K562 (cell line): ENCODE data around the gene SLC5A10. TPM values are rescaled to one million over a fixed set of nuclear protein-coding genes. Genes with fewer than 3 reads are reported as not detected.

ENCODE experiments used
- ATAC-seq: fragments of 200-7000 bp; cut with Tn5 transposase; 3 replicates; pipeline ENCODE4 v1.9.1; 2020; ENCODE audit warnings: moderate library complexity
- BruUV-seq: library from RNA; stranded (reverse); fragments of 400-500 nt; replicated peaks from 2 replicates; lab custom pipeline; 2021; lab: Mats Ljungman, UMichigan
- CTCF ChIA-PET: fragments of 300-600 bp; formaldehyde crosslinking; extraction: SDS; loops from one replicate; lab custom pipeline; 2021; ENCODE audit warnings: low intra/inter-chr PET ratio; lab: Yijun Ruan, JAX
- POLR2A ChIA-PET: fragments of 300-600, 350-650 bp; sonication (Branson Sonifier 250); formaldehyde crosslinking; extraction: SDS; loops from one replicate; lab custom pipeline; 2021; ENCODE audit warnings: antibody characterized with exemption, inconsistent platforms; lab: Yijun Ruan, JAX
- DNase-seq, 4 experiments: peaks; one replicate each; pipeline versions ENCODE4 v3.0.0 to v3.0.0-alpha.2; 2011 to 2018; ENCODE audit warnings: low spot score in 3 of 4, mixed read lengths in 3 of 4; ENCODE audit errors: extremely low read depth in 1 of 4
- FAIRE-seq: peaks from 2 replicates; lab custom pipeline; 2011; peaks lifted over from hg19 to GRCh38; lab: Jason Lieb, UNC
- H2AFZ ChIP-seq: 2 replicates; pipeline ENCODE4 v1.6.0; 2011; ENCODE audit warnings: low read depth, low read length, control low read depth, inconsistent platforms
- H3K27ac ChIP-seq: fragments of 200-600 bp; 3 replicates; pipeline ENCODE4 v1.8.0; 2011; ENCODE audit warnings: low read depth, mild to moderate bottlenecking, control low read depth, inconsistent platforms, low read length, moderate library complexity, mixed read lengths; ENCODE audit errors: extremely low read depth
- H3K27me3 ChIP-seq, 2 experiments: fragments of 300-600 bp in 1 of 2; 2 replicates in 1 of 2; 3 replicates in 1 of 2; pipeline versions ENCODE4 v1.6.0 to v1.8.0; 2011; ENCODE audit warnings: inconsistent platforms in 2 of 2, low read length in 2 of 2, mild to moderate bottlenecking in 1 of 2, mixed read lengths in 1 of 2, moderate library complexity in 1 of 2; ENCODE audit not compliant: control insufficient read depth in 2 of 2, insufficient read depth in 2 of 2
- H3K36me3 ChIP-seq: fragments of 300-600 bp; 3 replicates; pipeline ENCODE4 v1.8.0; 2011; ENCODE audit warnings: mild to moderate bottlenecking, low read length, inconsistent platforms; ENCODE audit not compliant: control insufficient read depth, insufficient read depth
- H3K4me1 ChIP-seq, 2 experiments: fragments of 200-600 bp in 1 of 2; replicated peaks in 1 of 2; 2 replicates in 1 of 2; 3 replicates in 1 of 2; pipeline versions ENCODE4 v1.5.1 to v1.8.0; 2011; ENCODE audit warnings: inconsistent platforms in 2 of 2, low read length in 2 of 2, mild to moderate bottlenecking in 1 of 2, mixed read lengths in 1 of 2, moderate library complexity in 1 of 2; ENCODE audit not compliant: control insufficient read depth in 2 of 2, insufficient read depth in 2 of 2
- H3K4me2 ChIP-seq: 2 replicates; pipeline ENCODE4 v1.6.1; 2011; ENCODE audit warnings: low read length, control low read depth, inconsistent platforms, mixed read lengths; ENCODE audit not compliant: insufficient read depth
- H3K4me3 ChIP-seq: fragments of 200-600 bp; sonication (generic), shearing (Covaris generic); 2 replicates; pipeline ENCODE4 v1.5.1; 2016; ENCODE audit warnings: control low read depth, inconsistent platforms
- H3K79me2 ChIP-seq: fragments of 200-600 bp; 3 replicates; pipeline ENCODE4 v1.8.0; 2011; ENCODE audit warnings: low read length, inconsistent platforms; ENCODE audit not compliant: control insufficient read depth, insufficient read depth
- H3K9ac ChIP-seq, 2 experiments: 2 replicates each; pipeline versions ENCODE4 v1.6.0 to v1.6.1; 2011; ENCODE audit warnings: low read depth in 2 of 2, low read length in 2 of 2, control low read depth in 1 of 2, inconsistent platforms in 1 of 2, mild to moderate bottlenecking in 1 of 2, mixed read lengths in 1 of 2; ENCODE audit not compliant: insufficient read depth in 1 of 2
- H3K9me1 ChIP-seq: one replicate; pipeline ENCODE4 v1.6.0; 2011; ENCODE audit warnings: inconsistent platforms, mild to moderate bottlenecking, low read length, moderate library complexity; ENCODE audit not compliant: control insufficient read depth, insufficient read depth
- H3K9me3 ChIP-seq: replicated peaks from 2 replicates; pipeline ENCODE4 v1.5.1; 2011; ENCODE audit warnings: low read depth, low read length, inconsistent platforms; ENCODE audit not compliant: control insufficient read depth, insufficient read depth
- H4K20me1 ChIP-seq: replicated peaks from 2 replicates; pipeline ENCODE4 v1.6.1; 2011; ENCODE audit warnings: low read length, inconsistent platforms, mixed read lengths; ENCODE audit not compliant: control insufficient read depth, insufficient read depth
- CREB1 ChIP-seq, 2 experiments: sonication (generic) in 1 of 2; formaldehyde crosslinking in 1 of 2; IDR thresholded peaks; 2 replicates each; pipeline versions ENCODE4 v1.6.1 to v1.8.0; 2012 to 2022; ENCODE audit warnings: inconsistent platforms in 1 of 2, mild to moderate bottlenecking in 1 of 2, missing genetic modification reagents in 1 of 2, moderate library complexity in 1 of 2
- CXXC5 ChIP-seq: fragments of 250-450 bp; sonication (Bioruptor Pico); IDR thresholded peaks from 2 replicates; pipeline ENCODE4 v1.8.0; 2022; ENCODE audit warnings: inconsistent platforms, mild to moderate bottlenecking, moderate library complexity
- FOXM1 ChIP-seq, 2 experiments: fragments of 450-650 bp in 1 of 2; sonication (generic) in 1 of 2; formaldehyde crosslinking in 1 of 2; IDR thresholded peaks; 2 replicates each; pipeline versions ENCODE4 v1.6.1 to v1.9.0; 2017 to 2022; ENCODE audit warnings: low read depth in 2 of 2, mild to moderate bottlenecking in 2 of 2, missing genetic modification reagents in 1 of 2, moderate library complexity in 1 of 2
- GABPB2 ChIP-seq: fragments of 250-450 bp; sonication (Bioruptor Pico); conservative IDR thresholded peaks from 2 replicates; pipeline ENCODE4 v1.5.1; 2021; ENCODE audit warnings: mild to moderate bottlenecking
- NCOA2 ChIP-seq, 2 experiments: fragments of 450-650 bp; IDR thresholded peaks; 2 replicates each; pipeline ENCODE4 v1.6.1; 2018; ENCODE audit warnings: mild to moderate bottlenecking in 2 of 2, moderate library complexity in 1 of 2; ENCODE audit not compliant: partially characterized antibody in 2 of 2
- NFRKB ChIP-seq: fragments of 450-650 bp; IDR thresholded peaks from 2 replicates; pipeline ENCODE4 v1.6.1; 2016; ENCODE audit warnings: low read depth
- TRIM24 ChIP-seq, 2 experiments: fragments of 450-650 bp; IDR thresholded peaks; 2 replicates each; pipeline ENCODE4 v1.6.1; 2016
- TRIM28 ChIP-seq: fragments of 450-650 bp; IDR thresholded peaks from 2 replicates; pipeline ENCODE4 v1.6.1; 2017
- ZFP1 ChIP-seq: fragments of 450-650 bp; formaldehyde crosslinking; IDR thresholded peaks from 2 replicates; pipeline ENCODE4 v1.4.0; 2020; ENCODE audit warnings: mild to moderate bottlenecking, mixed read lengths
- ZNF239 ChIP-seq: fragments of 250-450 bp; sonication (Bioruptor Pico); IDR thresholded peaks from 2 replicates; pipeline ENCODE4 v1.4.0; 2020; ENCODE audit warnings: mild to moderate bottlenecking
- ZNF507 ChIP-seq: conservative IDR thresholded peaks from 2 replicates; pipeline ENCODE4 v1.6.1; 2017; ENCODE audit warnings: missing genetic modification characterization, missing compliant biosample characterization
- WGBS: fragments of 100-300 bp; shearing (Covaris generic); methylation state at CpG from one replicate; pipeline ENCODE4 v1.1.6; 2016; ENCODE audit warnings: low coverage, mixed read lengths; ENCODE audit not compliant: insufficient coverage; ENCODE audit errors: missing lambda C conversion rate; 5-methylcytosine and 5-hydroxymethylcytosine counted together
- in situ Hi-C: fragments of 300-500 bp; cut with MboI; formaldehyde crosslinking; loops from 4 replicates; pipeline ENCODE4 v1.15.0; 2018; ENCODE audit warnings: inconsistent platforms, mixed read lengths
- intact Hi-C: fragments of 100-400 bp; cut with micrococcal nuclease; formaldehyde crosslinking; loops from 2 replicates; pipeline ENCODE4 v1.14.2; 2022
- polyA plus RNA-seq, 8 experiments: library from polyadenylated mRNA; depleted of rRNA in 4 of 8; stranded (reverse) in 5 of 8; unstranded in 3 of 8; fragments of >200 nt; fragmentation: Nextera tagmentation in 2 of 8; fragmentation: Illumina TruSeq in 1 of 8; extraction: Ambion mirVana in 2 of 8; extraction: Trizol in 1 of 8; gene quantifications; 2 replicates each; pipeline versions ENCODE4 v1.2.1 to v1.2.3, GENCODE V29; 2011 to 2014; ENCODE audit warnings: inconsistent platforms in 1 of 8, missing spikeins in 1 of 8
- total RNA-seq, 7 experiments: library from RNA; depleted of rRNA in 6 of 7; stranded (reverse); fragments of >200 nt in 6 of 7; fragmentation: Illumina TruSeq in 2 of 7; extraction: Trizol in 2 of 7; gene quantifications; 2 replicates each; pipeline versions ENCODE4 v1.2.1 to v1.2.3, GENCODE V29; 2011 to 2021; ENCODE audit warnings: low replicate concordance in 1 of 7
- TF ChIP-seq, protein P1 (sequence below): fragments of 250-450 bp; sonication (Bioruptor Pico); IDR thresholded peaks from 2 replicates; pipeline ENCODE4 v1.4.0; 2020
- TF ChIP-seq, protein P2 (sequence below): sonication (generic); formaldehyde crosslinking; IDR thresholded peaks from 2 replicates; pipeline ENCODE4 v1.8.1; 2023; ENCODE audit warnings: missing genetic modification reagents, mild to moderate bottlenecking, borderline replicate concordance

SLC5A10 gene
- total and polyA plus RNA-seq, 9 of the 15 experiments (the other 6 are each of a cell fraction or from before 2014, with no cell fraction given): 0.03 to 0.09 (median 0.03) TPM; not detected in 5

DNA sequence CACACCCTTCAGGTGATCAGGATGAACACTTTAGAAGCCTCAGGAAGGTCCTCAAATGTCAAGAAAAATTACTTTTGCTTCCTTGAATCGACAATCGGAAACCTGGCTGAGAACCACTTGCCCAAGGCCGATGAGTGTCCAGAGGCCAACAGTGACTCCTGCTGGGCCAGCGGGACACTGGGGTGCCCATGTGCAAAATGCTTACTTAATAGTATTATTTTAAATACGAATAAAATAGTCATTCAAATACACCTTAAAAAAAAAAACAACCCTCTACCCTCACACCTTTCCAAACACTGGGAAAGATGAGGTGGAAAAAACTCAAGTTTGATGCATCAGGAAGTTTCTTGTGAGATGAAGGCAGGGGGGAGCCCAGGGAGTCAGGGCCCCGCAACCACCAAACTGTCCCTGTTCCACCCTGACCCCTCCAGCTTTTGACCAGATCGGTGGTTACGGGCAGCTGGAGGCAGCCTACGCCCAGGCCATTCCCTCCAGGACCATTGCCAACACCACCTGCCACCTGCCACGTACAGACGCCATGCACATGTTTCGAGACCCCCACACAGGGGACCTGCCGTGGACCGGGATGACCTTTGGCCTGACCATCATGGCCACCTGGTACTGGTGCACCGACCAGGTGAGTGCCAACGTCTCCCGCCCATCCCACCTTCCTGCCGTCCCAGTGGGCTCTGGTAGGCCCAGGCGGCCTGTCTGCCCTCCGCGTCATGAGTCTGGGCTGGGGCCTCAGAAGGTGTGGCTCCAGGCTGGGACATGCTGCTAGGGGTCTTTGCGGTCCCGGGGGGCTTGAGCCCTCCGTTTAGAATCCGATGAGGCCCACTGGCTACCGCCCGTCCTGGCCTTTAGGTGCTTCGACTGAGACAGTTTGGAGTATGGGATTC, 18.9 kb downstream of the SLC5A10 start:
- WGBS: 96% methylated on average over 15 of the region's 28 CpGs
- DNase-seq (no peak), ATAC-seq (no peak), FAIRE-seq (no peak)
- TF ChIP-seq GABPB2 (CRISPR knock-in tag) (no peak), NCOA2 (IDR thresholded peaks at IDR 0.05; ENCODE audit: partially characterized antibody in 2 of 2) (no peak), ZNF507 (tag) (no peak), TRIM24 (IDR thresholded peaks at IDR 0.05) (no peak), NFRKB (no peak), FOXM1 (IDR thresholded peaks at IDR 0.05; ENCODE audit: low read depth) (no peak), FOXM1 (CRISPR knock-in tag; IDR thresholded peaks at IDR 0.05; ENCODE audit: low read depth) (no peak), CREB1 (IDR thresholded peaks at IDR 0.05) (no peak), CREB1 (CRISPR knock-in tag; IDR thresholded peaks at IDR 0.05) (no peak), ZNF239 (CRISPR knock-in tag) (no peak), ZFP1 (no peak), CXXC5 (CRISPR knock-in tag) (no peak), TRIM28 (no peak)
- TF ChIP-seq, protein P1, sequence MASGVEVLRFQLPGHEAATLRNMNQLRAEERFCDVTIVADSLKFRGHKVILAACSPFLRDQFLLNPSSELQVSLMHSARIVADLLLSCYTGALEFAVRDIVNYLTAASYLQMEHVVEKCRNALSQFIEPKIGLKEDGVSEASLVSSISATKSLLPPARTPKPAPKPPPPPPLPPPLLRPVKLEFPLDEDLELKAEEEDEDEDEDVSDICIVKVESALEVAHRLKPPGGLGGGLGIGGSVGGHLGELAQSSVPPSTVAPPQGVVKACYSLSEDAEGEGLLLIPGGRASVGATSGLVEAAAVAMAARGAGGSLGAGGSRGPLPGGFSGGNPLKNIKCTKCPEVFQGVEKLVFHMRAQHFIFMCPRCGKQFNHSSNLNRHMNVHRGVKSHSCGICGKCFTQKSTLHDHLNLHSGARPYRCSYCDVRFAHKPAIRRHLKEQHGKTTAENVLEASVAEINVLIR (CRISPR knock-in tag): no peak
- TF ChIP-seq, protein P2, sequence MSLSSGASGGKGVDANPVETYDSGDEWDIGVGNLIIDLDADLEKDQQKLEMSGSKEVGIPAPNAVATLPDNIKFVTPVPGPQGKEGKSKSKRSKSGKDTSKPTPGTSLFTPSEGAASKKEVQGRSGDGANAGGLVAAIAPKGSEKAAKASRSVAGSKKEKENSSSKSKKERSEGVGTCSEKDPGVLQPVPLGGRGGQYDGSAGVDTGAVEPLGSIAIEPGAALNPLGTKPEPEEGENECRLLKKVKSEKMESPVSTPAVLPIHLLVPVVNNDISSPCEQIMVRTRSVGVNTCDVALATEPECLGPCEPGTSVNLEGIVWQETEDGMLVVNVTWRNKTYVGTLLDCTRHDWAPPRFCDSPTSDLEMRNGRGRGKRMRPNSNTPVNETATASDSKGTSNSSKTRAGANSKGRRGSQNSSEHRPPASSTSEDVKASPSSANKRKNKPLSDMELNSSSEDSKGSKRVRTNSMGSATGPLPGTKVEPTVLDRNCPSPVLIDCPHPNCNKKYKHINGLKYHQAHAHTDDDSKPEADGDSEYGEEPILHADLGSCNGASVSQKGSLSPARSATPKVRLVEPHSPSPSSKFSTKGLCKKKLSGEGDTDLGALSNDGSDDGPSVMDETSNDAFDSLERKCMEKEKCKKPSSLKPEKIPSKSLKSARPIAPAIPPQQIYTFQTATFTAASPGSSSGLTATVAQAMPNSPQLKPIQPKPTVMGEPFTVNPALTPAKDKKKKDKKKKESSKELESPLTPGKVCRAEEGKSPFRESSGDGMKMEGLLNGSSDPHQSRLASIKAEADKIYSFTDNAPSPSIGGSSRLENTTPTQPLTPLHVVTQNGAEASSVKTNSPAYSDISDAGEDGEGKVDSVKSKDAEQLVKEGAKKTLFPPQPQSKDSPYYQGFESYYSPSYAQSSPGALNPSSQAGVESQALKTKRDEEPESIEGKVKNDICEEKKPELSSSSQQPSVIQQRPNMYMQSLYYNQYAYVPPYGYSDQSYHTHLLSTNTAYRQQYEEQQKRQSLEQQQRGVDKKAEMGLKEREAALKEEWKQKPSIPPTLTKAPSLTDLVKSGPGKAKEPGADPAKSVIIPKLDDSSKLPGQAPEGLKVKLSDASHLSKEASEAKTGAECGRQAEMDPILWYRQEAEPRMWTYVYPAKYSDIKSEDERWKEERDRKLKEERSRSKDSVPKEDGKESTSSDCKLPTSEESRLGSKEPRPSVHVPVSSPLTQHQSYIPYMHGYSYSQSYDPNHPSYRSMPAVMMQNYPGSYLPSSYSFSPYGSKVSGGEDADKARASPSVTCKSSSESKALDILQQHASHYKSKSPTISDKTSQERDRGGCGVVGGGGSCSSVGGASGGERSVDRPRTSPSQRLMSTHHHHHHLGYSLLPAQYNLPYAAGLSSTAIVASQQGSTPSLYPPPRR (CRISPR knock-in tag): no peak
- no peaks in the 10 kb centered on the region for H3K9me3 ChIP-seq
- ChIA-PET POLR2A (interaction anchor here (0.6 kb wide), 1 partner anchor 707 kb away, joined by 3 read pairs; no protein-coding TSS in a partner anchor), CTCF (no interaction called here)
- H3K9me1 ChIP-seq: no peaks in the 10 kb centered on the region
- H3K4me1 ChIP-seq: peaks cover 0 to 37% of the 10 kb centered on the region in 2 experiments; a peak in 3 of 5 replicates
- H4K20me1 ChIP-seq: 0 out of 2 replicates have a peak, but pooled peaks cover 3% of the 10 kb centered on the region
- no peak overlapping the region for H3K4me3 ChIP-seq
- no peak overlapping the region for H3K9ac ChIP-seq
- H3K27ac ChIP-seq: no peak overlapping the region
- no peaks in the 10 kb centered on the region for H3K79me2 ChIP-seq
- intact Hi-C loops (no loop called here), in situ Hi-C loops (no loop called here)
- peaks cover 14% of the 10 kb centered on the region; the same call in 1 of the 3 replicates for H3K36me3 ChIP-seq
- no peak overlapping the region for H2AFZ ChIP-seq
- H3K4me2 ChIP-seq: no peak overlapping the region
- BruUV-seq: no TSS peak
- H3K27me3 ChIP-seq: no peaks in the 10 kb centered on the region
